ENCODE data around the gene KIF2A.

GRCh38 chr5:62258654-62259053 is 47.4 kb upstream of the KIF2A start:
- TF ChIP-seq CTCF (IDR thresholded peaks at IDR 0.05; ENCODE audit: borderline replicate concordance, extremely low read depth, low read length, poor library complexity, severe bottlenecking): no peak
- no peak for TF ChIP-seq EZH2 (IDR thresholded peaks at IDR 0.05; ENCODE audit: borderline replicate concordance, low read depth, low read length, severe bottlenecking)
